Esophagus (tissue), 2 donors: ENCODE data around the gene SDF4. TPM values are rescaled to one million over a fixed set of nuclear protein-coding genes. Genes with fewer than 3 reads are reported as not detected.

Source experiments
- H3K27ac ChIP-seq, 2 donors: one replicate each; pipeline ENCODE4 v1.5.1; 2013; ENCODE audit warnings: low read depth in 2 of 2, mild to moderate bottlenecking in 2 of 2, inconsistent platforms in 1 of 2, low read length in 1 of 2, moderate library complexity in 1 of 2
- H3K27me3 ChIP-seq, 2 donors: one replicate each; pipeline ENCODE4 v1.6.1; 2013; ENCODE audit warnings: low read length in 2 of 2, control low read depth in 1 of 2, mild to moderate bottlenecking in 1 of 2; ENCODE audit not compliant: insufficient read depth in 2 of 2, control insufficient read depth in 1 of 2
- H3K36me3 ChIP-seq, 2 donors: one replicate each; pipeline ENCODE4 v1.6.1; 2013; ENCODE audit warnings: low read length in 1 of 2; ENCODE audit not compliant: control insufficient read depth in 2 of 2, insufficient read depth in 2 of 2
- H3K4me1 ChIP-seq, 2 donors: one replicate each; pipeline ENCODE4 v1.6.1; 2013; ENCODE audit warnings: low read length in 1 of 2; ENCODE audit not compliant: control insufficient read depth in 2 of 2, insufficient read depth in 2 of 2
- H3K4me3 ChIP-seq, 2 donors: one replicate each; pipeline ENCODE4 v1.5.1; 2013; ENCODE audit warnings: low read length in 2 of 2, mild to moderate bottlenecking in 2 of 2, low read depth in 1 of 2, moderate library complexity in 1 of 2
- H3K9me3 ChIP-seq, 2 donors: one replicate each; pipeline ENCODE4 v1.6.1; 2013; ENCODE audit warnings: mild to moderate bottlenecking in 2 of 2, low read depth in 1 of 2, low read length in 1 of 2, moderate library complexity in 1 of 2; ENCODE audit not compliant: control insufficient read depth in 2 of 2, insufficient read depth in 1 of 2
- WGBS, 2 donors: extraction: QIAGEN DNeasy Blood & Tissue Kit; methylation state at CpG; one replicate each; pipeline ENCODE4 v1.1.7; 2013; 5-methylcytosine and 5-hydroxymethylcytosine counted together
- polyA plus RNA-seq, 2 donors: library from polyadenylated mRNA; stranded (reverse); fragments of 200-250 nt; gene quantifications; one replicate each; pipeline ENCODE4 v1.2.3, GENCODE V29; 2013
- donor health status: healthy with polysubstance abuse.
- donor health status: Bipolar disorder and iron deficiency.

The SDF4 gene
- polyA plus RNA-seq, 2 donors = 43.9 to 68.0 TPM

DNA sequence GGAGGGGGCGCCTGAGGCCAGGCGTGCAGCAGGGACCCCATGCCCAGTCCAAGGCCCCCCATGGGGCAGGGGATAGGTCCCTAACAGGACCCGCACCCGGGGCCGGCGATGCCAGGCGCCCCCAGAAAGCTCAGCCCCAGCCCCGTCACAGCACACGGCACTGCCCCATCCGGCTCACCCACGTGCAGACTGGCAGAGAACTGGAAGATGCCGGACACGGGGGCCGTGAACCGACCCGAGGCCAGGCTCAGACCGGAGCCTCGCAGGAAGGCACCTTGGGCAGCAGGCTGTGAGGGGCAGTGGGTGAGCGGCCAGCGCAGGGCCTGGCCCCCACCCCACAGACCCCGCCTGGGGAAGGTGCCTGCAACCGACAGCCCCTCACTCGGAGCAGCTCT lies 11.5 kb upstream of the SDF4 start:
- peaks cover 0 to 11% of the 10 kb centered on the region in 2 donors for H3K27me3 ChIP-seq
- peaks cover 4 to 15% of the 10 kb centered on the region in 2 donors for H3K4me1 ChIP-seq
- no peak overlapping the region for H3K4me3 ChIP-seq
- H3K9me3 ChIP-seq = peaks cover 0 to 5% of the 10 kb centered on the region in 2 donors
- 87 to 92% methylated on average over 22 to 23 of the region's 23 CpGs for WGBS, 2 donors
- H3K27ac ChIP-seq = no peak overlapping the region
- no peaks in the 10 kb centered on the region for H3K36me3 ChIP-seq

DNA sequence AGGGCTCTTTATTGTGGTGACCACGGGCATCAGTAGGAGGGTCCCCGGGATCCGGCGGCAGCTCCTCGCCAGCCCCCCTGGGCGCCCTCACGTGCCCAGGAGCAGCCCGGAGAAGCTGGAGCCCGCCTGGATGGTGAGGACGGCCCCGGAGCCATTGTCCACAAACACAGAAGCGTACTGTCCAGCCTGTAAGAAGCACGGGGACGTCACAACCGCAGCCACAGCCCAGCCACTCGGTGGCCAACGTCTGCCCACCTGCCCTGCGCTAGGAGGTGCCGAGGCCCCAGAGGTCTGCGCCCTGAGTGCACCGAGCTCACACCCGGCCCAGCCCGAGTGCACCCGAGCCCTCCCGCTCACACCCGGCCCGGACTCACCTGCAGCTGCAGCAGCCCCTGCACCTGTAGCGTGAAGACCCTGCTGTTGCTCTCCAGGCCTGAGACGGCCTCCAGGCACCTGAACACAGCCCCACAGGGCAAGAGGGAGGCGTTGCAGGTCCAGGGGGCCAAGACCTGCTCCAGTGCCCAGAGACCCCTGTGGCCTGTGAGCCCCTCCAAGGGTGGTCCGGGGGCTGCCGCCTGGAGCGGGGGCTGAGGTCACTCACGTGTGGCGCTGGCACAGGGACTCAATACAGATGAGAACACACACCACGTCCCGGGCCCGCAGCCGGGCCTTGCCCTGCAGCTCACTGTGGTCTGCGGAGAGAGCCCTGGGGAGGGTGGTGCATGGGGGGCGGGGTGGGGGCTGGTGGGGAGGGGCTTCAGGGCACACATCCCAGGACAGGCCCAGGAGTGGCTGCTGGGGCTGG lies 10.9 kb upstream of the SDF4 start:
- Histone ChIP-seq H3K27me3 (peaks cover 0 to 11% of the 10 kb centered on the region in 2 donors), H3K9me3 (peaks cover 0 to 5% of the 10 kb centered on the region in 2 donors), H3K4me1 (peaks cover 4 to 21% of the 10 kb centered on the region in 2 donors), H3K36me3 (no peaks in the 10 kb centered on the region), H3K27ac (no peak overlapping the region), H3K4me3 (no peak overlapping the region)
- WGBS, 2 donors = 84 to 87% methylated on average over 40 to 41 of the region's 41 CpGs

DNA sequence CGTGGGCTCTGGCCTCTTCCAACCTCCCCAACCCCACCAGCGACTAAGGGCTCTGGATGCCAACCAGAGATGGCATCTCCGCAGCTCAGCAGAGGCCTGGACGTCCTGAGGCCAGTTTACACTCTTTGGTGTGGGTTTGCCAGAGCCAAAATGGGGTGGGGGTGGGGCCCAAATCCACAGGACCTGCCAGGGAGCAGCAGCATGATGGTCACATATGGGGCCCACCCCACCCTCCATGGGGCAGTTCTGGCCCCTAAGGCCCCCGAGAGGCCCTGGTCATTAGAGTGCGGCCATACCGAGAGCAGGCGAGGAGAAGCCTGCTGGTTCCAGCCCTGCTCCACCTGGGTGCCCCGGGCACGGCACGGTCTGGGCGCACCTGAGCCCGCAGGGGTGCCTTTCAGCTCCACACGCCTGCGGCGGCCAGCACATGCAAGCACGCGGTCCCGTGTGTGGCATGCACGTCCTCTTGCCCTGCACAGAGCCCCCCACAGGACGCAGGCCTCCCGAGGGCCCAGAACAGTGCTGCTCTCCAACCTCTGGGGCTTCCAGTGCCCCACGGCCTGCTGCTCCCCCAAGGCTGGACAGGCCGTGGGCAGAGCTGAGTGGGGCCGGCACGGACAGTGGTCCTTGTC lies 9.9 kb upstream of the SDF4 start:
- peaks cover 0 to 5% of the 10 kb centered on the region in 2 donors for H3K9me3 ChIP-seq
- peaks cover 2 to 26% of the 10 kb centered on the region in 2 donors for H3K4me1 ChIP-seq
- no peak overlapping the region for H3K27ac ChIP-seq
- H3K36me3 ChIP-seq = no peaks in the 10 kb centered on the region
- peaks cover 0 to 11% of the 10 kb centered on the region in 2 donors for H3K27me3 ChIP-seq
- H3K4me3 ChIP-seq = no peak overlapping the region
- 71 to 77% methylated on average over 26 of the region's 26 CpGs for WGBS, 2 donors

DNA sequence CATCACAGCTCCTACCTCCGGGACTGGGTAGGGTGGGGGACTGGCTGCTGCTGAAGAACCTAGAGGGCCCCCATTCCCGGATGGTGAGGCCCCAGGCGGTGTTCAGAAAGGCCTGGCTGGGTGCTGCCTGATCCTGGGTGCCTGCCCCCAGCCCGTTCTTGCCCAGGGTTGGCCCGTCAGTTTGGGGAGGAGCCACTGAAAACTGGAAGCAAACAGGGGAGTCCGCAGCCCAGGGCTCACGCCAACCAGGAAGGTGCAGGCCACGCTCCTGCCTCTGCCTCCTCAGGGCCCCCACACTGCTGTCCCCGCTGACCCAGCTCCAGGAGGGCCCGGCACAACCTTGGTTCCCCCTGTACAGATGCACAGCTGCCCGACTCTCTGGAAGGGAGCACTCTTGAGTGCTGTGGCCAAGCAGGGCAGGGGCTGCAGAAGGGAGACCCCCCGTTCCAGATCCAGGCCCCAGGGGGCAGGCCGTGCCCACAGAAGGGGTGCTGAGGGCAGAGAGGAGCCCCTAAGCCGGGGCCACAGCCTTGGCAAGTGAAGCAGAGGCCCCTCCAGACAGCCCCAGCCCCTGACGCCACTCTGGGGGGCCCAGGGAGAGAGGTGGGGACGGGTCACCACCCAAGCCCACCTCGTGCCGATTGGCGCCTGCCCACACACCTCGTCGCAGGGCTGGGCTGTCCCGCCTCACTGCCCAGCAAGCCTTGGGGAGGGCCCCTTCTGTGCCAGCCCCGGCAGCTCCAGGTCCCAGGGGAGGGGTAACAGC lies 9.2 kb upstream of the SDF4 start:
- H3K36me3 ChIP-seq = no peaks in the 10 kb centered on the region
- no peak overlapping the region for H3K4me3 ChIP-seq
- peaks cover 0 to 11% of the 10 kb centered on the region in 2 donors for H3K27me3 ChIP-seq
- H3K9me3 ChIP-seq = peaks cover 0 to 5% of the 10 kb centered on the region in 2 donors
- H3K4me1 ChIP-seq = peaks cover 2 to 23% of the 10 kb centered on the region in 2 donors
- 34 to 39% methylated on average over 15 to 23 of the region's 23 CpGs for WGBS, 2 donors
- no peak overlapping the region for H3K27ac ChIP-seq

DNA sequence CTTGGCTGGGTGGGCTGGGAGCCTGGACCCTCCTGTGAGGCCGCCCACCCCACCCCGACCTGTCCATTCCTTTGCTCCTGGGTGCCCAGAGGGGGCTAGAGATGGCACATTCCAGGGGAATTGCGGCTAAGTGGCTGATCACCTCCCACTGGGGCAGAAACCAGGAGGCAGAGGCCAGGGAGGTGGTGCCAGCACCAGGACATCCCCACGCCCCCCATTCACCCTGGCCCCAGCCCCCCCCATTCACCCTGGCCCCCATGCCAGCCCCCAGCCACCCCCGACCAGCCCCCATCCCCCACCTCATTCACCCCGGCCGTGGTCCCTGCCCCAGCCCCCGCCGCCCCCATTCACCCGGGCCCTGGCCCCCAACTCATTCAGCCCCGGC lies 8.5 kb upstream of the SDF4 start:
- H3K9me3 ChIP-seq = peaks cover 0 to 5% of the 10 kb centered on the region in 2 donors
- peaks cover 0 to 5% of the 10 kb centered on the region in 2 donors for H3K27me3 ChIP-seq
- whole genome bisulfite sequencing, 2 donors = 38 to 48% methylated on average over 11 of the region's 11 CpGs
- peaks cover 2 to 23% of the 10 kb centered on the region in 2 donors for H3K4me1 ChIP-seq
- H3K4me3 ChIP-seq = no peak overlapping the region
- H3K36me3 ChIP-seq = peaks cover 0 to under 1% of the 10 kb centered on the region in 2 donors
- no peak overlapping the region for H3K27ac ChIP-seq

DNA sequence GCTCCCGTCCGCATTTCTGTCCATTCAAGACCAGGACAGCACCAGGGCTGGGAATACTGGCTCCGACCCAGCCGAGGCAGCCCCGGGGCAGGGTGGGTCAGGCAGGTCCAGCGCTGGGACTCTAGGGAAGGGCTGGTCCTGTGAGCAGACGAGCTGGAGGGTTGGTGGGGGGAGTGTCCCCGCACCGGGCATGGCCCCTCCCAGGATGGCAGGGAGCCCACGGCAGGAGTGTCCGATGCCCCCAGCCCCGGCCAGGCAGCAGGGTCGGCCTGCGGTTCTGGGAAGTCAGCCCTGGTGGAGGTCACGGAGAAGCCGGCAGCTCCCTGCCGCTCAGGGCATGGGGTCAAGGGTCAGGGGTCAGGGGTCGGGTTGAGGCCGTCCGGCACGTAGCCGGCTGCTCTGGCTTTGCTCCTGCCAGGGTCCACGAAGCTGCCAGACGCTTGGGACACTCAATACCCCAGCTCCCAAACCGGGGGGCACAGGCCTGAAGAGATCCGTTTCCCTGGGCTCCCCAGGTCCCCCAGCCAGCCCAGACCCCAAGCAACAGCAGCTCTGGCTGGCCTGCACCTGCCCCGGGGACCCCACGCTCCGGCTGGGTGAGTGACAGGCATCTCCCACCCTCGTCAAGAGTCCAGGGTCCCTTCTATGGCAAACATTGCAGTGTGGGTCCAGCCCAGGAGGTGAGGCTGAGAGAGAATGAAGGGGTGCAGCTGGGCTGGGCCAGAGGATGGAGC lies 8.0 kb upstream of the SDF4 start:
- H3K27ac ChIP-seq = no peak overlapping the region
- peaks cover 0 to 5% of the 10 kb centered on the region in 2 donors for H3K9me3 ChIP-seq
- H3K36me3 ChIP-seq = peaks cover 0 to 2% of the 10 kb centered on the region in 2 donors
- peaks cover 2 to 23% of the 10 kb centered on the region in 2 donors for H3K4me1 ChIP-seq
- 22% methylated on average over 29 to 30 of the region's 30 CpGs for WGBS, 2 donors
- no peak overlapping the region for H3K4me3 ChIP-seq
- peaks cover 0 to 5% of the 10 kb centered on the region in 2 donors for H3K27me3 ChIP-seq

DNA sequence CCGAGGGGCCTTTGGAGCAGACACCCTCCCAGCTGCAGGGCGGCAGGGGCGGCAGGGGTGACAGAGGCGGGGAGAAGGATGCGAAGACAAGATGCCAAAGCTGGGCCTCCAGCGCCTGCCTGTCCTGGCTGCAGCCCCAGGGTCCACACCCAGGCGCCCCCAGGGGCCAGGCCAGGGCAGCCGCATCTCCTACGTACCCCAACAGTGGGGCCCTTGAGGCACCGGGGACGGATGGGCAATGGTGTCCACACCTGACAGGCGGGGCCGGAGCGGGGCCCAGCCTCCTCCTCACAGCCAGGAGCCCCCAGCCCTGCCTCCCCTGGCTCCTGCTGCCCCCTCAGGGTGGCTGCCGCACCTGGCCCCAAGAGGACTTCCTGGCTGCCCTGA lies 7.4 kb upstream of the SDF4 start:
- Histone ChIP-seq H3K36me3 (peaks cover 0 to 2% of the 10 kb centered on the region in 2 donors), H3K4me3 (no peak overlapping the region), H3K9me3 (peaks cover 0 to 5% of the 10 kb centered on the region in 2 donors), H3K27me3 (peaks cover 0 to 5% of the 10 kb centered on the region in 2 donors), H3K4me1 (peaks cover 2 to 23% of the 10 kb centered on the region in 2 donors), H3K27ac (no peak overlapping the region)
- WGBS, 2 donors = 39 to 46% methylated on average over 11 to 15 of the region's 15 CpGs

DNA sequence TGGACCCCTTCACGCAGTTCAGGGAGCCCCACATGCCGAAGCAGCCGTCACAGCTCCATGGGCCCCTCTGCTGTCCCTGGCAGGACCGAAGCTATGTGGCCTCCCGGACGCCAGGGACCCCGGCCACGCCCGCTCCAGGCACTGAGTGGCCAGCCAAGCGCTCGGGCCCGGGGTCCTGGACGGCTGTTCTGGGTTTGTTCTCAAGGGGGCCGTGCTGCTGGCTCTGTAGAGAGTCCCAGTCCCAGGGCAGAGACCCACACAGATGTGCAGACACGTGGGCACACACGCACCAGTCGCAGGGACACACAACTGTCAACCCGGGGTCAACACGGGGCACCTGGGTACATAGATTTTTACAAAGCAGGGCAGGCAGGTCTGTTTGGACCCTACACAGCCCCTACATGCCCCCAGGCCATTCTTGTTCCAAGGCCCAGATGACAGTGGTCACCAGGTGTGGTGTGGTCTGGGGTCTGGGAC lies 6.9 kb upstream of the SDF4 start:
- Histone ChIP-seq H3K27me3 (peaks cover 0 to 5% of the 10 kb centered on the region in 2 donors), H3K27ac (no peak overlapping the region), H3K4me3 (no peak overlapping the region), H3K9me3 (peaks cover 0 to 5% of the 10 kb centered on the region in 2 donors), H3K4me1 (peaks cover 2 to 23% of the 10 kb centered on the region in 2 donors), H3K36me3 (peaks cover 0 to 2% of the 10 kb centered on the region in 2 donors)
- 52 to 65% methylated on average over 19 of the region's 19 CpGs for WGBS, 2 donors
